OCI-LY7 (cell line): Measurements from ENCODE around the gene SPO11.

Source experiments
- EZH2phosphoT487 ChIP-seq: fragments of 200-600 bp; sonication (generic); IDR thresholded peaks from 2 replicates; pipeline ENCODE4 v1.6.1; 2018; ENCODE audit warnings: low read depth, borderline replicate concordance, mild to moderate bottlenecking, mixed run types, antibody characterized with exemption, low read length, moderate library complexity, mixed read lengths
- TF ChIP-seq, protein P1 (sequence below): fragments of 200-600 bp; sonication (generic); conservative IDR thresholded peaks from 2 replicates; pipeline ENCODE4 v1.5.1; 2014; ENCODE audit warnings: mild to moderate bottlenecking, antibody characterized with exemption, low read length, moderate library complexity, mixed read lengths

GRCh38 chr20:57385940-57386339 lies 56.3 kb downstream of the SPO11 start:
- TF ChIP-seq, protein P1, sequence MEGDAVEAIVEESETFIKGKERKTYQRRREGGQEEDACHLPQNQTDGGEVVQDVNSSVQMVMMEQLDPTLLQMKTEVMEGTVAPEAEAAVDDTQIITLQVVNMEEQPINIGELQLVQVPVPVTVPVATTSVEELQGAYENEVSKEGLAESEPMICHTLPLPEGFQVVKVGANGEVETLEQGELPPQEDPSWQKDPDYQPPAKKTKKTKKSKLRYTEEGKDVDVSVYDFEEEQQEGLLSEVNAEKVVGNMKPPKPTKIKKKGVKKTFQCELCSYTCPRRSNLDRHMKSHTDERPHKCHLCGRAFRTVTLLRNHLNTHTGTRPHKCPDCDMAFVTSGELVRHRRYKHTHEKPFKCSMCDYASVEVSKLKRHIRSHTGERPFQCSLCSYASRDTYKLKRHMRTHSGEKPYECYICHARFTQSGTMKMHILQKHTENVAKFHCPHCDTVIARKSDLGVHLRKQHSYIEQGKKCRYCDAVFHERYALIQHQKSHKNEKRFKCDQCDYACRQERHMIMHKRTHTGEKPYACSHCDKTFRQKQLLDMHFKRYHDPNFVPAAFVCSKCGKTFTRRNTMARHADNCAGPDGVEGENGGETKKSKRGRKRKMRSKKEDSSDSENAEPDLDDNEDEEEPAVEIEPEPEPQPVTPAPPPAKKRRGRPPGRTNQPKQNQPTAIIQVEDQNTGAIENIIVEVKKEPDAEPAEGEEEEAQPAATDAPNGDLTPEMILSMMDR, result no peak
- TF ChIP-seq EZH2phosphoT487, result no peak
